ENCODE results near the gene TTBK1.

DNA sequence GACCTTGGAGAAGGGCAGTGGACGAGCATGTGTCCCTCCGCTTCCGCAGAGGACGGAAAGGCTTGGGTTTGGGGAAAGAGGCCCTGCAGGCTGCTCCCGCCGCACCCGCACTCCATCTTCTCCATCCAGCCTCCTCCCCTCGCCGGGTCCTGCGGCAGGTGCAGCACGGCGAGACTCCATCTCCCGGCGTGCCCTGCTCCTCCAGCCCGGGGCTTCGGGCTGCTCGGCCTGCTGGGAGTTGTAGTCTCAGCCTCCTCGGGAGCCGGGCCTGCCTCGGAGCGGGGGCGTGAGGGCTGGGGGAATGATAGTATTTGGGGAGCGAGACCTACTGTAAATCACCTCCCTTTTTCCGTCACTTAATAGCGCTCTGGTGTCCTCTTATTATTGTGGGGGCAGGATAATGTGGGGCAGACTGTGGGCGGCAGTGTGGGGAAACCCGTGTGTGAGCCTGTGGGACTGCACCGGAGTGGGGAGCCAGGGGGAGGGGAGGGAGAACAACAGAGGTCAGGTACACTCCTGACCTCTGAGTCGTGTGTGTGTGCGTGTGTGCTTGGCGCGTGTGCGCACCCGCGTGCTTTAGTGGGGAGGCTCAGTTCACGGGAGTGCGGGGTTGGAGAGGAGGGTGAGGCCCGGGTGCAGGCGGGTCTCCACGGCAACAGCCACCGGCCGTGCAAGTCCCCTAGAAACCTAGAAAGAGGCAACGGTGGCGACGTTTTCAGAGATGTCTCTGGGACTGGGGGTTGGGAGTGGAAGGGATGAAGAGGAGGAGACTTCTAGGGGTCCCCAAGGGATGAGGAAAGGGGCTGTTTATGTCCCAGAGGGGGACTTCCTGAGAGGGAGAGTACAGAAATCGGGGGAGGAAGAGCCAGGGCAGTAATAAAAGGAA, 4.1 kb downstream of the TTBK1 start:
- no peak for TF ChIP-seq POLR2A (IDR thresholded peaks at IDR 0.05)
- TF ChIP-seq, protein P1, sequence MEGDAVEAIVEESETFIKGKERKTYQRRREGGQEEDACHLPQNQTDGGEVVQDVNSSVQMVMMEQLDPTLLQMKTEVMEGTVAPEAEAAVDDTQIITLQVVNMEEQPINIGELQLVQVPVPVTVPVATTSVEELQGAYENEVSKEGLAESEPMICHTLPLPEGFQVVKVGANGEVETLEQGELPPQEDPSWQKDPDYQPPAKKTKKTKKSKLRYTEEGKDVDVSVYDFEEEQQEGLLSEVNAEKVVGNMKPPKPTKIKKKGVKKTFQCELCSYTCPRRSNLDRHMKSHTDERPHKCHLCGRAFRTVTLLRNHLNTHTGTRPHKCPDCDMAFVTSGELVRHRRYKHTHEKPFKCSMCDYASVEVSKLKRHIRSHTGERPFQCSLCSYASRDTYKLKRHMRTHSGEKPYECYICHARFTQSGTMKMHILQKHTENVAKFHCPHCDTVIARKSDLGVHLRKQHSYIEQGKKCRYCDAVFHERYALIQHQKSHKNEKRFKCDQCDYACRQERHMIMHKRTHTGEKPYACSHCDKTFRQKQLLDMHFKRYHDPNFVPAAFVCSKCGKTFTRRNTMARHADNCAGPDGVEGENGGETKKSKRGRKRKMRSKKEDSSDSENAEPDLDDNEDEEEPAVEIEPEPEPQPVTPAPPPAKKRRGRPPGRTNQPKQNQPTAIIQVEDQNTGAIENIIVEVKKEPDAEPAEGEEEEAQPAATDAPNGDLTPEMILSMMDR (IDR thresholded peaks at IDR 0.05): no peak
- TF ChIP-seq EP300 (IDR thresholded peaks at IDR 0.05): no peak
